ENCODE measurements around the gene GRHL1. TPM values are rescaled to one million over a fixed set of nuclear protein-coding genes. Genes with fewer than 3 reads are reported as not detected.

Gene GRHL1
- polyA plus RNA-seq, 1 of the 3 experiments (the other 2 are of a cell fraction): 1.0 TPM

DNA sequence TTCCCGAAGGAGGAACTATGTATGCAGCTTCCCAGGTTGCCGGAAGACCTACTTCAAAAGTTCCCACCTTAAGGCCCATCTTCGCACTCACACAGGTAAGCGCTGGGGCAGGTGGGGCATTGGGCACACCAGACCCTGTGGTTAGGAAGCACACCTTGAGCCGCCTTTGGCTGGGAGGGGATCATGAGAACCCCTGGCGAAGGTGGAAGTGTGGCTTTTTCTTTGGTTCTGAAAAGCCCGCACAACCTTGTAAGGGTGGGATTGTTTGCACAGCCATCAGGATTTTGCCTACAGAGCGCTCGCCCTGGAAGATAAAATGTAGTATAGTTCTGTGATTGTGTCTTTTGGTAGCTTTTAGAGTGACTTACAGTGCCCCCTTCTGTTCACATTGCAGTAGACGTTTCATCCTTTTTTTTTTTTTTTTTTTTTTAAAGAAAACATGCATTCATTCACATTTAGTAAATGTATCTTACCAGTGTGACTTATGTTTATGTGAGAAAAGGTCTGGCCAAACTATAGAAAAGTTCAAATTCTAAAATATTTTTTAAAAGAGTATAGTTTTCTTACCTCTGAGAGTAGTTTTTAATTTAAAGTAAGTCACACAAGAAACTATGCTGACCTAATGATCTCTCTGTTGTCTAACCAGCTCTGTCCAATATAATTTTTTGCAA, 97.1 kb downstream of the GRHL1 start:
- Histone ChIP-seq H4K20me1 (ENCODE audit: insufficient read depth) (peaks cover 35% of the 10 kb centered on the region), H3K27me3 (ENCODE audit: insufficient read depth) (no peaks in the 10 kb centered on the region), H3K79me2 (ENCODE audit: insufficient read depth) (peaks cover 34% of the 10 kb centered on the region; the same call in 1 of the 2 replicates), H3K4me1 (ENCODE audit: control insufficient read depth in 1 of 2, insufficient read depth in 2 of 2, low read depth in 1 of 2, low read length in 1 of 2) (peaks cover 6 to 20% of the 10 kb centered on the region in 2 experiments; a peak in 1 of 4 replicates), H3K9me3 (no peaks in the 10 kb centered on the region), H3K4me2 (no peak overlapping the region), H3F3A (replicated peaks; ENCODE audit: insufficient read depth) (peaks cover 17% of the 10 kb centered on the region), H3K9ac (no peak overlapping the region), H3K4me3 (ENCODE audit: low read depth in 2 of 2, low read length in 1 of 2) (no peak overlapping the region; a peak in 1 of 4 replicates), H3K27ac (ENCODE audit: low read depth in 2 of 2, low read length in 1 of 2) (no peak overlapping the region; a peak in 1 of 4 replicates), H2AFZ (ENCODE audit: low read depth) (no peak overlapping the region), H3K9me2 (no peaks in the 10 kb centered on the region), H3K36me3 (replicated peaks in 1 of 2; ENCODE audit: control insufficient read depth in 1 of 2, insufficient read depth in 2 of 2, low read length in 1 of 2) (peaks cover 23 to 38% of the 10 kb centered on the region in 2 experiments)
- ChIA-PET POLR2A (interaction anchor here (0.6 to 1.6 kb wide), 3 partner anchors 62 to 249 kb away, joined by 3 to 8 read pairs (median 4); no protein-coding TSS in a partner anchor), CTCF (interaction anchor here (0.6 to 13.0 kb wide), 62 partner anchors 10 to 1242 kb away, joined by 3 to 357 read pairs (median 5); partner anchors contain the start of gene TAF1B)
- TF ChIP-seq CHD2 (IDR thresholded peaks at IDR 0.05; ENCODE audit: low read length, partially characterized antibody) (peak; percentile 28), RFX5 (IDR thresholded peaks at IDR 0.05; ENCODE audit: low read length) (0 out of 2 replicates have a peak, but pooled peaks have one; percentile 64), SIN3A (IDR thresholded peaks at IDR 0.05; ENCODE audit: borderline replicate concordance, low read depth, low read length) (no peak), NRF1 (IDR thresholded peaks at IDR 0.05; ENCODE audit: low read depth, low read length) (no peak), MEF2A (IDR thresholded peaks at IDR 0.05; ENCODE audit: borderline replicate concordance, low read depth) (no peak), TCF12 (IDR thresholded peaks at IDR 0.05) (no peak), SMC3 (IDR thresholded peaks at IDR 0.05; ENCODE audit: low read depth, low read length) (peak; percentile 84), RAD21 (IDR thresholded peaks at IDR 0.05; ENCODE audit: low read length) (peak; percentile 92), MAX (IDR thresholded peaks at IDR 0.05; ENCODE audit: low read depth) (no peak)
- TF ChIP-seq, protein P1, sequence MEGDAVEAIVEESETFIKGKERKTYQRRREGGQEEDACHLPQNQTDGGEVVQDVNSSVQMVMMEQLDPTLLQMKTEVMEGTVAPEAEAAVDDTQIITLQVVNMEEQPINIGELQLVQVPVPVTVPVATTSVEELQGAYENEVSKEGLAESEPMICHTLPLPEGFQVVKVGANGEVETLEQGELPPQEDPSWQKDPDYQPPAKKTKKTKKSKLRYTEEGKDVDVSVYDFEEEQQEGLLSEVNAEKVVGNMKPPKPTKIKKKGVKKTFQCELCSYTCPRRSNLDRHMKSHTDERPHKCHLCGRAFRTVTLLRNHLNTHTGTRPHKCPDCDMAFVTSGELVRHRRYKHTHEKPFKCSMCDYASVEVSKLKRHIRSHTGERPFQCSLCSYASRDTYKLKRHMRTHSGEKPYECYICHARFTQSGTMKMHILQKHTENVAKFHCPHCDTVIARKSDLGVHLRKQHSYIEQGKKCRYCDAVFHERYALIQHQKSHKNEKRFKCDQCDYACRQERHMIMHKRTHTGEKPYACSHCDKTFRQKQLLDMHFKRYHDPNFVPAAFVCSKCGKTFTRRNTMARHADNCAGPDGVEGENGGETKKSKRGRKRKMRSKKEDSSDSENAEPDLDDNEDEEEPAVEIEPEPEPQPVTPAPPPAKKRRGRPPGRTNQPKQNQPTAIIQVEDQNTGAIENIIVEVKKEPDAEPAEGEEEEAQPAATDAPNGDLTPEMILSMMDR (IDR thresholded peaks at IDR 0.05): peak; percentile 93
- peak; percentile 82 for DNase-seq
- 50% methylated on average over 10 of the region's 10 CpGs for WGBS (ENCODE audit: low lambda C conversion rate)

Other genes with a start within 250 kb of the GRHL1 start
- 7.8 and 8.3 TPM in 2 replicates for gene TAF1B, start 108.2 kb upstream of the GRHL1 start, polyA plus RNA-seq (2012; rRNA removed)
- 9.5 TPM in 2 replicates for gene KLF11, start 91.9 kb downstream of the GRHL1 start, polyA plus RNA-seq (2012; rRNA removed)
- 0.62 and 1.2 TPM in 2 replicates for gene CYS1, start 128.7 kb downstream of the GRHL1 start, polyA plus RNA-seq (2012; rRNA removed)
- 23.6 and 38.9 TPM in 2 replicates for gene RRM2, start 171.0 kb downstream of the GRHL1 start, polyA plus RNA-seq (2012; rRNA removed)

Measured in SK-N-SH (cell line).